Astrocyte (in vitro differentiated cells and primary cell): Measurements from ENCODE around the gene URB1. TPM values are rescaled to one million over a fixed set of nuclear protein-coding genes. Genes with fewer than 3 reads are reported as not detected.
A peak's percentile ranks its signal among the peaks of the same experiment; 100 is the strongest.

Experiments
- DNase-seq: peaks from one replicate; pipeline ENCODE4 v3.0.0-alpha.2; 2010; ENCODE audit warnings: low read depth
- FAIRE-seq: peaks from 2 replicates; lab custom pipeline; 2011; peaks lifted over from hg19 to GRCh38; lab: Jason Lieb, UNC
- H2AFZ ChIP-seq: 2 replicates; pipeline ENCODE4 v1.6.0; 2012; ENCODE audit warnings: low read depth, low read length, inconsistent platforms
- H3K27ac ChIP-seq: 2 replicates; pipeline ENCODE4 v1.5.1; 2011; ENCODE audit warnings: low read depth, low read length, inconsistent platforms
- H3K27me3 ChIP-seq: 2 replicates; pipeline ENCODE4 v1.6.0; 2011; ENCODE audit warnings: low read length, inconsistent platforms; ENCODE audit not compliant: insufficient read depth
- H3K36me3 ChIP-seq: 2 replicates; pipeline ENCODE4 v1.5.1; 2011; ENCODE audit warnings: low read length, inconsistent platforms; ENCODE audit not compliant: insufficient read depth
- H3K4me1 ChIP-seq: 2 replicates; pipeline ENCODE4 v1.5.1; 2011; ENCODE audit warnings: low read length, inconsistent platforms; ENCODE audit not compliant: insufficient read depth
- H3K4me2 ChIP-seq: 2 replicates; pipeline ENCODE4 v1.6.0; 2012; ENCODE audit warnings: low read length, inconsistent platforms
- H3K4me3 ChIP-seq: 2 replicates; pipeline ENCODE4 v1.5.1; 2011; ENCODE audit warnings: low read depth, mild to moderate bottlenecking, low read length, inconsistent platforms; ENCODE audit not compliant: insufficient read depth
- H3K79me2 ChIP-seq: 2 replicates; pipeline ENCODE4 v1.6.0; 2012; ENCODE audit warnings: mild to moderate bottlenecking, low read length, inconsistent platforms; ENCODE audit not compliant: insufficient read depth
- H3K9ac ChIP-seq: 2 replicates; pipeline ENCODE4 v1.6.0; 2012; ENCODE audit warnings: mild to moderate bottlenecking, low read length, inconsistent platforms
- H3K9me3 ChIP-seq: 2 replicates; pipeline ENCODE4 v1.5.1; 2012; ENCODE audit warnings: low read depth, mild to moderate bottlenecking, low read length, inconsistent platforms; ENCODE audit not compliant: insufficient read depth
- H4K20me1 ChIP-seq: 2 replicates; pipeline ENCODE4 v1.6.0; 2012; ENCODE audit warnings: low read length, inconsistent platforms; ENCODE audit not compliant: insufficient read depth
- H3K27ac Mint-ChIP-seq: one replicate; pipeline ENCODE4 v1.8.0; 2021; ENCODE audit warnings: mild to moderate bottlenecking, mixed read lengths; ENCODE audit not compliant: unreplicated experiment
- H3K27me3 Mint-ChIP-seq: one replicate; pipeline ENCODE4 v1.8.0; 2021; ENCODE audit warnings: low read depth, mixed read lengths; ENCODE audit not compliant: unreplicated experiment
- H3K36me3 Mint-ChIP-seq: one replicate; pipeline ENCODE4 v1.8.0; 2021; ENCODE audit warnings: low read depth, mixed read lengths; ENCODE audit not compliant: unreplicated experiment
- H3K4me1 Mint-ChIP-seq: one replicate; pipeline ENCODE4 v1.8.0; 2021; ENCODE audit warnings: low read depth, mixed read lengths; ENCODE audit not compliant: unreplicated experiment
- H3K4me3 Mint-ChIP-seq: one replicate; pipeline ENCODE4 v1.8.0; 2021; ENCODE audit warnings: mild to moderate bottlenecking, moderate library complexity, mixed read lengths; ENCODE audit not compliant: unreplicated experiment
- H3K9me3 Mint-ChIP-seq: one replicate; pipeline ENCODE4 v1.8.0; 2021; ENCODE audit warnings: mild to moderate bottlenecking, mixed read lengths; ENCODE audit not compliant: unreplicated experiment
- EZH2 ChIP-seq: IDR thresholded peaks from 2 replicates; pipeline ENCODE4 v1.6.1; 2012; ENCODE audit warnings: mild to moderate bottlenecking, low read length, inconsistent platforms; ENCODE audit not compliant: insufficient read depth
- total RNA-seq: library from RNA; stranded (reverse); gene quantifications from 2 replicates; pipeline ENCODE4 v1.2.1, GENCODE V29; 2021
- TF ChIP-seq, protein P1 (sequence below): IDR thresholded peaks from 2 replicates; pipeline ENCODE4 v1.5.1; 2011; ENCODE audit warnings: low read depth, mild to moderate bottlenecking, inconsistent platforms, low read length, moderate library complexity; ENCODE audit not compliant: insufficient read depth

URB1 gene
- total RNA-seq, 1 donor from 2014 or later = 19.2 TPM

DNA sequence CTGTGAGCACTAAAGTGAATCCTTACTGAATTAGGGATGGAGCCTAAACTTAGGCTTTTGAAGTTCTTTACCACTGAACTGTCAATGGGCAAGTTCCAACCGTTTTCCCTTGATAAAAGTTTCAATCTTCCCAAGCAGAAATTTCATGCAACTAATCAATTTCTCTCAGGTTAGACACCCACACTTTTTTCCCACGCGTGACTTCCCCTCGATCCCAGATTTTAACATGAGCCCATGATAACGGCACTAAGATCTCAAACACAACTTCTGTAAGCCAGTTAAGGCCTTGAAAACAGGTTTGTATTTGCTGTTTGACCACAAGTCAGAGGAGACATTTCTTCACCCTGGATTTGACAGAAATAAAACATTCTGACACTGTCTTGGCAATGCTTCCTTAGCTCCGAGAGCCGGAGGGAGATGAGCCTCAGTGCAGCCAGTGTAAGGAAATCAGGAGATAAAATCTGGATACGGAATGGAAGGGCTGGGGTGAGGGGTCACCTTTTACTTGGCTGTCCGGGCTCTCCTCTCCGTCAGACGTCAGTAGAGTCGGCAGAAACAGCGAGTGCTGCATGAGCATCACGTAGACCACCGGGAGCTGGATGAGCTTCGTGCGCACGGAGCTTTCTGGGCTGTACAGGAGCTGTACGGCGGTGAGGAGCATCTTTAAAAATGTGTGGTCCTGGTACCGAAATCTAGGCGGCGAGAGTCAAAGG is 54.4 kb downstream of the URB1 start:
- no peak for DNase-seq
- no peak overlapping the region for H3K4me2 ChIP-seq
- no peak for FAIRE-seq
- H3K27me3 Mint-ChIP-seq = no peaks in the 10 kb centered on the region
- no peak overlapping the region for H3K4me3 Mint-ChIP-seq
- H2AFZ ChIP-seq = no peak overlapping the region
- no peak overlapping the region for H3K9ac ChIP-seq
- peaks cover 25% of the 10 kb centered on the region for H3K4me1 ChIP-seq
- peaks cover 38% of the 10 kb centered on the region for H3K36me3 ChIP-seq
- H3K36me3 Mint-ChIP-seq = peaks cover 24% of the 10 kb centered on the region
- H3K79me2 ChIP-seq = no peaks in the 10 kb centered on the region
- H3K4me1 Mint-ChIP-seq = peaks cover 35% of the 10 kb centered on the region
- TF ChIP-seq EZH2 = no peak
- TF ChIP-seq, protein P1, sequence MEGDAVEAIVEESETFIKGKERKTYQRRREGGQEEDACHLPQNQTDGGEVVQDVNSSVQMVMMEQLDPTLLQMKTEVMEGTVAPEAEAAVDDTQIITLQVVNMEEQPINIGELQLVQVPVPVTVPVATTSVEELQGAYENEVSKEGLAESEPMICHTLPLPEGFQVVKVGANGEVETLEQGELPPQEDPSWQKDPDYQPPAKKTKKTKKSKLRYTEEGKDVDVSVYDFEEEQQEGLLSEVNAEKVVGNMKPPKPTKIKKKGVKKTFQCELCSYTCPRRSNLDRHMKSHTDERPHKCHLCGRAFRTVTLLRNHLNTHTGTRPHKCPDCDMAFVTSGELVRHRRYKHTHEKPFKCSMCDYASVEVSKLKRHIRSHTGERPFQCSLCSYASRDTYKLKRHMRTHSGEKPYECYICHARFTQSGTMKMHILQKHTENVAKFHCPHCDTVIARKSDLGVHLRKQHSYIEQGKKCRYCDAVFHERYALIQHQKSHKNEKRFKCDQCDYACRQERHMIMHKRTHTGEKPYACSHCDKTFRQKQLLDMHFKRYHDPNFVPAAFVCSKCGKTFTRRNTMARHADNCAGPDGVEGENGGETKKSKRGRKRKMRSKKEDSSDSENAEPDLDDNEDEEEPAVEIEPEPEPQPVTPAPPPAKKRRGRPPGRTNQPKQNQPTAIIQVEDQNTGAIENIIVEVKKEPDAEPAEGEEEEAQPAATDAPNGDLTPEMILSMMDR = no peak
- peaks cover 24% of the 10 kb centered on the region for H4K20me1 ChIP-seq
- no peak overlapping the region for H3K27ac ChIP-seq
- H3K27me3 ChIP-seq = no peaks in the 10 kb centered on the region
- H3K27ac Mint-ChIP-seq = no peak overlapping the region
- H3K9me3 Mint-ChIP-seq = no peaks in the 10 kb centered on the region
- H3K9me3 ChIP-seq = no peaks in the 10 kb centered on the region
- H3K4me3 ChIP-seq = no peak overlapping the region

DNA sequence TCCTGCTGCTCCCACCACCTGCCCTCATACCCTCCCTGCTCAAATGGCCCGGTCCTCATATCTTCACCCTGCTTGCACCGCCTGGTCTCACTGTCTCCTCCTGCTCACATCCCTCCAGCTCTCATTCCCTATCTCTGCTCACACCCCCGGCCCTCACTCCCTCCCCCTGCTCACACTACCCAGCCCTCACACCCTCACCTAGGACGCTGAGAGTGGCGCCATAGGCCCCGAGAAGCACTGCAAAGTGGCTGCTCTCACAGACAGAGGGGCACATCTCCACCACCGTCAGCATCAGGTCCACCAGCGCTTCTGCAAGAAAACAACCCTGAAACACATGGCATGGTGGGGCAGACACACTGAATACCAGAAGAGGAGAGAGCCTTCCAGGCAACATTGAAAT is 55.6 kb downstream of the URB1 start:
- Mint-ChIP-seq H3K27ac (peak overlapping the region; percentile 16), H3K9me3 (no peaks in the 10 kb centered on the region), H3K27me3 (no peaks in the 10 kb centered on the region), H3K4me3 (no peak overlapping the region), H3K36me3 (peaks cover 22% of the 10 kb centered on the region), H3K4me1 (peaks cover 35% of the 10 kb centered on the region)
- TF ChIP-seq, protein P1 = no peak
- TF ChIP-seq EZH2 = no peak
- peaks cover 42% of the 10 kb centered on the region for H3K36me3 ChIP-seq
- H3K4me1 ChIP-seq = peaks cover 25% of the 10 kb centered on the region
- no peaks in the 10 kb centered on the region for H3K27me3 ChIP-seq
- no peak overlapping the region for H3K4me2 ChIP-seq
- peaks cover 28% of the 10 kb centered on the region for H4K20me1 ChIP-seq
- FAIRE-seq (no peak), DNase-seq (no peak)
- no peak overlapping the region for H2AFZ ChIP-seq
- no peaks in the 10 kb centered on the region for H3K79me2 ChIP-seq
- H3K27ac ChIP-seq = peak overlapping the region; percentile 14
- no peak overlapping the region for H3K4me3 ChIP-seq
- no peaks in the 10 kb centered on the region for H3K9me3 ChIP-seq
- peak overlapping the region; percentile 22 for H3K9ac ChIP-seq

DNA sequence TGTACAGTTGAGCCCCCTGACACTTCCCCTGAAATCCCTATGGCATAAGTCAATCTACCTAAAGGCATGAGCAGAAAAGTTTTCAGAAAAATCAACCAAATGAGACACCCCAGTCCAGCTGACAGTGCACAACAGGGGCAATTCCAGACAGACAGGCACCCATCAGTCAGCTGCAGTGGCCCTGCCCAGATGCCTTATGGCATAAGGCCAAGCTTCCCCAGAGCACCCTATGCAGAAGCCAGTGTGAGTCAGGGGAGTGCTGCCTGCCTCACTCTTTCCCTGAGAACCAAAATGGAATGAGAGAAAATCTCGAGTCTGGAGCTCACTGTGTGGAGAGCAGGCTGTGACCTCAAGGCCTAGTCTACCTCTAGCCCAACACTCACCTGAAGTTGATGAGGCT is 56.1 kb downstream of the URB1 start:
- Histone ChIP-seq H3K9me3 (no peaks in the 10 kb centered on the region), H3K27ac (peak overlapping the region; percentile 14), H3K27me3 (no peaks in the 10 kb centered on the region), H3K4me3 (no peak overlapping the region), H3K4me2 (no peak overlapping the region), H3K79me2 (no peaks in the 10 kb centered on the region), H4K20me1 (peaks cover 28% of the 10 kb centered on the region), H3K36me3 (peaks cover 41% of the 10 kb centered on the region), H3K4me1 (peaks cover 25% of the 10 kb centered on the region), H3K9ac (peak overlapping the region; percentile 22), H2AFZ (no peak overlapping the region)
- FAIRE-seq (peak; percentile 26), DNase-seq (peak; percentile 49)
- peaks cover 35% of the 10 kb centered on the region for H3K4me1 Mint-ChIP-seq
- H3K4me3 Mint-ChIP-seq = no peak overlapping the region
- peaks cover 24% of the 10 kb centered on the region for H3K36me3 Mint-ChIP-seq
- TF ChIP-seq, protein P1 = no peak
- no peak for TF ChIP-seq EZH2
- no peaks in the 10 kb centered on the region for H3K9me3 Mint-ChIP-seq
- peak overlapping the region; percentile 16 for H3K27ac Mint-ChIP-seq
- no peaks in the 10 kb centered on the region for H3K27me3 Mint-ChIP-seq
